NK-92 treated with Interleukin-12 subunit alpha and Interleukin-12 subunit beta, amount 100 ng/mL, for 24 hours (cell line): Measurements from ENCODE around the gene RPL28.

ENCODE experiments used
- DNase-seq: peaks from one replicate; lab custom pipeline; 2025; lab: John Stamatoyannopoulos, UW

Gene RPL28

DNA sequence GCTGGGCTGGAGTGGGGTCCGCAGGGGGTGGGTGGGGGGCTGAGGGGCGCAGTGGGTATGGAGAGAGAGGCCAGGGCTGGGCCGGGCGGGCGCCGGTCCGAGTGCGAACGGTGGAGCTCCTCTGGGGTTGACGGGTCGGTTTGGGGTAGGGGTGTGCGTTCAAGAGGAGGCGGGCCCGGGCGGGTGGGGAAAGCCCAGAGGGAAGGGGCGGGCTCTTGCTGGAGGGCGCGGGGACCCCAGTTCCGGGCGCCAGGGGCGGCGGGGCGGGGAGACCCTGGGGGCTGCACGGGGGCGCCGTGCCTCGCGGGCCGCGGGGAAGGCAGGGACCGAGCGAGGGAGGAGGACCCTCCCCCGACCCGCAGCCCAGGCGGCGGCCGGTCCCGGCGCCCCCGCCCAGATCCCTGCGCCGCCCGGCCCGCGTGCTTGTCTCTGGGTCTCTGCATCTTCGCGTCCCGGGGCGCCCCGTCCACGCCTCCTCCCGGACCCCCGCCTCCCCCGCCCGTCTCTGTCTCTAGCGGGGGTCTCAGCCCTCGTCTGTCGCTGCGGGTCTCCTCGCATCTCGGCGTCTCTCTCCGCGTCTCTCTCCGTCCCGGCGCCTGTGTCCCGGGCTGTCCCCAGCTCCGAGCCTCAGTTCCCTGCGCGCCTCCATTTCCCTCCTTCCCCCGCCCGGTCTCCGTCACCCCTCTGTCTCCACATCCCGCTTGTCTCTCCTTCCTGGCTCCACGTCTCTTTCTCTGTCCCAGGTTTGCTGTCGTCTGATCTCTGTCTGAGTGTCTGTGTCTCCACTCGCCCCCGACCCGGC is 65.6 kb downstream of the RPL28 start:
- DNase-seq, result no peak

DNA sequence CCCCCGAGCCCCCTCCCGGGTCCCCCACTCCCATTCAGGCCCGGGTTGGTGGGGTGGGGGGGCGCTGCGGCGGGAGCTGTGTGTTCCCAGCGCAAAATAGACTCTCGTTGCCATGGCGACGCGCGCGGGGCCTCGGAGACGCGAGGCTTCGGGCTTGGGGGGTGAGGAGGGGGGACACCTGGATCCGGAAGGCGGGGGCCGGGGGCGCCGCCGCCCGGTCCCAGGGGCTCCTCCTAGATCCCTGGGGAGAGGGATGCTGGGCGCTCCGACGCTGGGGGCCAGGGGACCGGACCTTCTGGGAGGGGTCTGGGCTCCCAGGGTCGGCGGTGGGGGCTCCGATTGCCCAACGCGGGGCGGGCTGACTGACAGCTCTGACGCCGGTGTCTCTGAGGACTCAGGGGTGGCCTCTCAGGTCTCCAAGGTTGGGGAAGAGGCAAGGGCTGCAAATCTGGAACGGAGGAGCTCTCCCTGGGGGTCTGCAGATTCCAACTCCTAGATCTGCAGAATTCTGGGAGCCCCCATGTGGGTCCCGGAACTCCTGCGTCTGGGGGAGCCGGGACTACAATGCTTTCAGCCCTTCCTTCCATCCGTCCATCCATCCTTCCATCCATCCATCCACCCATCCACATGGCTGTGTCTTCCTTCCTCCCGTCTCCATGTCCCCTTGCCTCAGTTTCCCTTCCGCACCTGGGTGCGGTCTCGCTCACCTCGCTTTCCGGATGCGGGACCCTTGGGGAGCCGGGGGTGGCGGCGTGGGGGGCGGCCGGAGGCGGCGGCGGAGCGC is 66.4 kb downstream of the RPL28 start:
- no peak for DNase-seq
